22Rv1 (cell line): Measurements from ENCODE around the gene ZC3H12C.

Source experiments
- H3K27ac ChIP-seq: fragments of 450-650 bp; 2 replicates; pipeline ENCODE4 v1.5.1; 2017
- CTCF ChIP-seq: fragments of 450-650 bp; IDR thresholded peaks from 2 replicates; pipeline ENCODE4 v1.5.1; 2017; ENCODE audit warnings: mild to moderate bottlenecking
- ZFX ChIP-seq: fragments of 450-650 bp; IDR thresholded peaks from 2 replicates; pipeline ENCODE4 v1.6.1; 2017; ENCODE audit warnings: antibody characterized with exemption, borderline replicate concordance

The ZC3H12C gene

DNA sequence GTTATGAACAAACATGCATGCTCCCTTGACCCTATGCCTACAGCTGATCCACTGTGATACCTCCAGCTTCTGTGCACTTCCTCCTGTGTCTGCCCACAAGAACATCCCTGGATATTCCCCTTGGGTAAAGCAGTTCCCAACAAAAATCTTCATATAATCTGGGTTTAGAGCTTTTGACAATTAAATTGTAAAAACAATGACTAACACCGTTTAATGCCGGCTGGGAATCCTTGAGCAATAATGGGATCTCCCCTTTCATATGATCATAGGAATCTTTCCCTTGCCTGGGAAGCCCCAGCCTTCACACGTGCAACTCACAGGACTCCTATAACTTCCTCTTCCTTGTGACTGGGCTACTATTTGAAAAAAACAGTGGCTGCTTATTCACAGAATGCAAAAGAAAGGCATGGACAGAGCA lies 6.3 kb upstream of the ZC3H12C start:
- TF ChIP-seq CTCF (no peak), ZFX (no peak)
- no peak overlapping the region for H3K27ac ChIP-seq

GRCh38 chr11:110087812-110088534 lies 5.2 kb upstream of the ZC3H12C start:
- H3K27ac ChIP-seq, result no peak overlapping the region
- TF ChIP-seq ZFX, result no peak

DNA sequence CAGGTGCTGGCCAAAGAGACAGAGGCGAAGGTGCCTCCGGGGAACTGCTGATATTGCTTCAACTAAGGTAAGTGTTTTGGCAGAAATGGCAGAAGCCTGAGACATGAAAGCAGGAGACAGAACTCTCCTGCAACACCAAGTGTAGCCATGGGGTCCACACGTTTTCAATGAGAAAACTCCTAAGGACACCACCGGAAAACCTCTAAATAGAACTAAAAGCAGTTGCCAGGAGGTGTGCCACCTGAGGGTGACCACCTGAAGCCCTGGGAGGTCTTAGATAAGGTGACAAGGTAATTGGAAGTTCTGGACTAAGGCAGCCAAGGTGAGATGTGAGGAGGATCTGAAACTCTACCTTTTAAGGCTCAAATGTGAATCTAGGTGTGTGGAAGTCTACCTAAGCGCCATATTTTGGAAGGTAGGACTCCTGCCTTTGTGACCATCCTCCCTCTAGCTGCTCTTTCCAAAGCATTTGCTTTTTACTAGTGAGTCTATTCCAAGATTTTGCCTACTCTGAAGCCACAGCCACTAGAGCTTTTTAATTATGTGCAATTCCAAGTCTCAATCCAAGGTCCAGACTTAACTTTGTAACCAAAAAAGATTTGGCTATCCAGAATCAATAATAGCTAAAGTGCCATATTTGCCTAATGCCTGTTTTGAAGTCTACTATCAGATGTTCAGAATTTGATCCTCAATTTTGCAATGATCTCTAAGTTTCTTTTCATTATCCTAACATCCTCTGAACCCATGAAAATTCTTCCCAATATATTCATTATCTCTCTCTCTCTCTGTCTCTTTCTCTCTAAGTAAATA lies 4.5 kb upstream of the ZC3H12C start:
- TF ChIP-seq CTCF (no peak), ZFX (no peak)
- H3K27ac ChIP-seq, result no peak overlapping the region

GRCh38 chr11:110089617-110090282 lies 3.4 kb upstream of the ZC3H12C start:
- no peak overlapping the region for H3K27ac ChIP-seq
- TF ChIP-seq ZFX (no peak), CTCF (no peak)

GRCh38 chr11:110090466-110091026 lies 2.6 kb upstream of the ZC3H12C start:
- H3K27ac ChIP-seq, result no peak overlapping the region
- TF ChIP-seq CTCF (no peak), ZFX (no peak)

GRCh38 chr11:110092111-110092514 lies 1.1 kb upstream of the ZC3H12C start:
- peak overlapping the region; percentile 73 for H3K27ac ChIP-seq

More at GRCh38 chr11:110092111-110092514, 1.1 kb upstream of the ZC3H12C start:
- TF ChIP-seq CTCF (no peak), ZFX (no peak)
